Activated gamma-delta T cell treated with anti-CD3 and anti-CD28 coated beads, Interleukin-2, amount 50 U/mL, for 16 hours (primary cell): ENCODE measurements around the gene MMEL1.
"Not testable (repeated sequence)": the region's sequence is repeated elsewhere in the genome, so short reads cannot be mapped to it uniquely, and the experiment has no call there.

Experiments
- DNase-seq: peaks from one replicate; pipeline ENCODE4 v3.0.0-alpha.2; 2020; ENCODE audit warnings: low read depth

The MMEL1 gene

GRCh38 chr1:2632561-2633361, at the start of gene MMEL1:
Gene MMEL1 (minus strand): TSS chr1:2633016. CDS start chr1:2629484, 3,532 bp downstream.
- DNase-seq, result no peak

- DNase-seq, result not testable (repeated sequence)
Observed at GRCh38 chr1:2676726-2677125, 43.9 kb upstream of the MMEL1 start.

- DNase-seq, result not testable (repeated sequence)
Observed at GRCh38 chr1:2671656-2672055, 38.8 kb upstream of the MMEL1 start.

GRCh38 chr1:2659806-2660205, 27.0 kb upstream of the MMEL1 start:
- DNase-seq, result not testable (repeated sequence)

GRCh38 chr1:2657909-2658308, 25.1 kb upstream of the MMEL1 start:
- not testable (repeated sequence) for DNase-seq

GRCh38 chr1:2657124-2657523, 24.3 kb upstream of the MMEL1 start:
- DNase-seq, result not testable (repeated sequence)

GRCh38 chr1:2655598-2656434, 23.0 kb upstream of the MMEL1 start:
- DNase-seq, result not testable (repeated sequence)

GRCh38 chr1:2654443-2654948, 21.7 kb upstream of the MMEL1 start:
- DNase-seq, result not testable (repeated sequence)

GRCh38 chr1:2653741-2654442, 21.1 kb upstream of the MMEL1 start:
- not testable (repeated sequence) for DNase-seq

GRCh38 chr1:2652926-2653571, 20.2 kb upstream of the MMEL1 start:
- not testable (repeated sequence) for DNase-seq

- DNase-seq, result not testable (repeated sequence)
Observed at GRCh38 chr1:2652152-2652925, 19.5 kb upstream of the MMEL1 start.

- no peak for DNase-seq
Observed at GRCh38 chr1:2650967-2651645, 18.3 kb upstream of the MMEL1 start.

GRCh38 chr1:2646837-2647236, 14.0 kb upstream of the MMEL1 start:
- no peak for DNase-seq

GRCh38 chr1:2645776-2646175, 13.0 kb upstream of the MMEL1 start:
- no peak for DNase-seq

GRCh38 chr1:2645143-2645542, 12.3 kb upstream of the MMEL1 start:
- no peak for DNase-seq

GRCh38 chr1:2644591-2645101, 11.8 kb upstream of the MMEL1 start:
- no peak for DNase-seq

GRCh38 chr1:2644171-2644570, 11.4 kb upstream of the MMEL1 start:
- no peak for DNase-seq

GRCh38 chr1:2643414-2644077, 10.7 kb upstream of the MMEL1 start:
- DNase-seq, result no peak
